B cell (primary cell): Measurements from ENCODE around the gene CTTNBP2NL.

Experiments used
- CTCF ChIP-seq: fragments of 200-600 bp; IDR thresholded peaks from one replicate; pipeline ENCODE4 v1.8.0; 2022; ENCODE audit warnings: antibody characterized with exemption, mild to moderate bottlenecking
- EZH2 ChIP-seq: IDR thresholded peaks from 2 replicates; pipeline ENCODE4 v1.6.1; 2012; ENCODE audit warnings: borderline replicate concordance, low read depth, mild to moderate bottlenecking, moderate library complexity, low read length; ENCODE audit not compliant: insufficient read depth, poor library complexity, severe bottlenecking

- TF ChIP-seq CTCF: no peak
- no peak for TF ChIP-seq EZH2
Measured at GRCh38 chr1:112387807-112388206, 8.2 kb upstream of the CTTNBP2NL start.
